CD14-positive monocyte (primary cell): Measurements from ENCODE around the gene PAEP. TPM values are rescaled to one million over a fixed set of nuclear protein-coding genes. Genes with fewer than 3 reads are reported as not detected.

Source experiments
- DNase-seq, 3 donors: peaks; one replicate each; pipeline ENCODE4 v3.0.0-alpha.2; 2011 to 2022
- H2AFZ ChIP-seq: 2 replicates; pipeline ENCODE4 v1.6.0; 2012; ENCODE audit warnings: mild to moderate bottlenecking, low read depth, low read length, inconsistent platforms; ENCODE audit not compliant: insufficient read depth, poor library complexity, severe bottlenecking
- H3K27ac ChIP-seq, 2 donors: 1 replicate in 1 of 2; 2 replicates in 1 of 2; pipeline ENCODE4 v1.5.1; 2012 to 2013; ENCODE audit warnings: low read length in 2 of 2, control low read depth in 1 of 2, inconsistent platforms in 1 of 2, low read depth in 1 of 2, mild to moderate bottlenecking in 1 of 2
- H3K27me3 ChIP-seq, 2 donors: one replicate each; pipeline versions ENCODE4 v1.6.0 to v1.6.1; 2011 to 2013; ENCODE audit warnings: low read length in 2 of 2; ENCODE audit not compliant: control insufficient read depth in 2 of 2, insufficient read depth in 2 of 2
- H3K36me3 ChIP-seq, 2 donors: replicated peaks in 1 of 2; 1 replicate in 1 of 2; 2 replicates in 1 of 2; pipeline versions ENCODE4 v1.5.1 to v1.6.1; 2012 to 2013; ENCODE audit warnings: low read length in 2 of 2, control low read depth in 1 of 2, inconsistent platforms in 1 of 2, mild to moderate bottlenecking in 1 of 2; ENCODE audit not compliant: insufficient read depth in 2 of 2, control insufficient read depth in 1 of 2
- H3K4me1 ChIP-seq, 2 donors: 1 replicate in 1 of 2; 2 replicates in 1 of 2; pipeline versions ENCODE4 v1.5.1 to v1.6.1; 2012 to 2013; ENCODE audit warnings: low read length in 2 of 2, control low read depth in 1 of 2, inconsistent platforms in 1 of 2, mild to moderate bottlenecking in 1 of 2, moderate library complexity in 1 of 2; ENCODE audit not compliant: insufficient read depth in 2 of 2, control insufficient read depth in 1 of 2
- H3K4me2 ChIP-seq: replicated peaks from 2 replicates; pipeline ENCODE3; 2012; ENCODE audit warnings: low read length, moderate library complexity, mild to moderate bottlenecking; ENCODE audit not compliant: poor library complexity, severe bottlenecking; ENCODE audit errors: extremely low read depth
- H3K4me3 ChIP-seq, 3 experiments: fragments of 200-600 bp in 1 of 3; sonication (generic) in 1 of 3; replicated peaks in 1 of 3; 1 replicate in 2 of 3; 2 replicates in 1 of 3; pipeline ENCODE4 v1.5.1; 2011 to 2013; ENCODE audit warnings: low read length in 3 of 3, mild to moderate bottlenecking in 3 of 3, control low read depth in 2 of 3, low read depth in 2 of 3, inconsistent platforms in 1 of 3, moderate library complexity in 1 of 3
- H3K79me2 ChIP-seq: 2 replicates; pipeline ENCODE4 v1.6.0; 2012; ENCODE audit warnings: mild to moderate bottlenecking, control low read depth, inconsistent platforms, low read length, moderate library complexity; ENCODE audit not compliant: insufficient read depth
- H3K9ac ChIP-seq: 2 replicates; pipeline ENCODE4 v1.6.0; 2017; ENCODE audit warnings: low read length, mild to moderate bottlenecking; ENCODE audit not compliant: insufficient read depth, poor library complexity, severe bottlenecking
- H3K9me3 ChIP-seq, 2 donors: replicated peaks in 1 of 2; 1 replicate in 1 of 2; 2 replicates in 1 of 2; pipeline versions ENCODE4 v1.5.1 to v1.6.1; 2012 to 2013; ENCODE audit warnings: low read length in 2 of 2, control low read depth in 1 of 2; ENCODE audit not compliant: control insufficient read depth in 1 of 2, insufficient read depth in 1 of 2
- H4K20me1 ChIP-seq: 2 replicates; pipeline ENCODE4 v1.6.0; 2012; ENCODE audit warnings: mild to moderate bottlenecking, low read length, control low read depth, moderate library complexity; ENCODE audit not compliant: insufficient read depth
- H3K27ac Mint-ChIP-seq, 7 donors: one replicate each; pipeline ENCODE4 v1.8.0; 2020; ENCODE audit warnings: mild to moderate bottlenecking in 7 of 7, mixed read lengths in 7 of 7, moderate library complexity in 6 of 7, inconsistent platforms in 2 of 7
- H3K27me3 Mint-ChIP-seq, 3 donors: one replicate each; pipeline ENCODE4 v1.8.0; 2021 to 2022; ENCODE audit warnings: low read depth in 3 of 3, mild to moderate bottlenecking in 3 of 3, mixed read lengths in 3 of 3, moderate library complexity in 3 of 3, inconsistent platforms in 1 of 3
- H3K36me3 Mint-ChIP-seq, 2 donors: one replicate each; pipeline ENCODE4 v1.8.0; 2020; ENCODE audit warnings: mixed read lengths in 2 of 2, inconsistent platforms in 1 of 2, mild to moderate bottlenecking in 1 of 2
- H3K4me1 Mint-ChIP-seq: one replicate; pipeline ENCODE4 v1.8.0; 2020; ENCODE audit warnings: mild to moderate bottlenecking, mixed read lengths
- H3K4me3 Mint-ChIP-seq, 2 donors: one replicate each; pipeline ENCODE4 v1.8.0; 2020; ENCODE audit warnings: mild to moderate bottlenecking in 2 of 2, mixed read lengths in 2 of 2, moderate library complexity in 1 of 2
- H3K9me3 Mint-ChIP-seq, 7 donors: one replicate each; pipeline ENCODE4 v1.8.0; 2020 to 2022; ENCODE audit warnings: mixed read lengths in 7 of 7, mild to moderate bottlenecking in 6 of 7, moderate library complexity in 6 of 7, inconsistent platforms in 2 of 7
- WGBS: methylation state at CpG from one replicate; pipeline ENCODE4 v1.1.5; 2013; ENCODE audit warnings: missing lambda C conversion rate; ENCODE audit not compliant: insufficient coverage; 5-methylcytosine and 5-hydroxymethylcytosine counted together
- intact Hi-C, 2 donors: fragments of 100-400 bp; cut with micrococcal nuclease; formaldehyde crosslinking; loops; one replicate each; pipeline versions ENCODE4 v1.15.0 to v1.15.1; 2023
- polyA plus RNA-seq, 3 donors: library from polyadenylated mRNA; depleted of rRNA in 1 of 3; unstranded in 2 of 3; stranded (reverse) in 1 of 3; fragments of 300-500 nt in 2 of 3; fragments of >200 nt in 1 of 3; fragmentation: Illumina TruSeq in 2 of 3; gene quantifications; 1 replicate in 2 of 3; 2 replicates in 1 of 3; pipeline ENCODE4 v1.2.3, GENCODE V29; 2012 to 2021
- TF ChIP-seq, protein P1 (sequence below): fragments of 200-600 bp; IDR thresholded peaks from one replicate; pipeline ENCODE4 v1.8.0; 2022; ENCODE audit warnings: antibody characterized with exemption, mild to moderate bottlenecking

PAEP gene
- polyA plus RNA-seq, 3 donors: not detected

DNA sequence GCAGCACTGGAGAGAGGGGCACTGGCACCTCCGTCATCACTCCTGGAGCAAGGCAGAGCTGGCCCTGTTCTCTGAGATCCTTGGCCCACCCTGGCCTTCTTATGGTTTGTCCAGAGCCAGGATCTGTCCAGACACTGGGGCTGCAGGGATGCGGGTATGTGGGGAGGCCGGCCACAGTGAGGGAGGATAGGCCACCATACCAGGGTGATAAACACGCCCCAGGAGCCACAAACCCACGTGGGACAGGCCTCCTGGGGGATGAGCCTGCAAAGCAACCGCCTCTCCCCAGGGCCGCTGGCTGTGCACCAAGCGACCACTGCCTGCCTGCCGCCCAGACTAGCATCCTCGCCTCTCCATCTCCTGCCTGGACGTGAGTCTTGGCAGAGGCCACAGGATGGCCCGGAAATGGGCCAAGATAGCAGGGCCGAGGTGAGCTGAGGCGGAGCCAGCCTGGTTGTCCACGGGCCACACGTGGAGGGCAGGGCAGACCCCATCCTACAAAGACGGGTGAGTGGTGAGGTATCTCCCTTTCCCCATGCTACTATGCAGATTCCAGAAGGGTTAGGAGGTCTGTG is 11.1 kb upstream of the PAEP start:
- H3K4me3 ChIP-seq: no peak overlapping the region
- no peaks in the 10 kb centered on the region for H3K9me3 ChIP-seq
- H3K4me2 ChIP-seq: no peak overlapping the region
- intact Hi-C loops: no loop called here
- no peaks in the 10 kb centered on the region for H3K36me3 ChIP-seq
- Mint-ChIP-seq H3K36me3 (no peaks in the 10 kb centered on the region), H3K4me3 (no peak overlapping the region), H3K9me3 (peaks cover 0 to 3% (median 0%) of the 10 kb centered on the region in 7 donors), H3K4me1 (no peaks in the 10 kb centered on the region), H3K27me3 (peaks cover 0 to 3% (median 2%) of the 10 kb centered on the region in 3 donors), H3K27ac (no peak overlapping the region)
- H3K27me3 ChIP-seq: no peaks in the 10 kb centered on the region
- TF ChIP-seq, protein P1, sequence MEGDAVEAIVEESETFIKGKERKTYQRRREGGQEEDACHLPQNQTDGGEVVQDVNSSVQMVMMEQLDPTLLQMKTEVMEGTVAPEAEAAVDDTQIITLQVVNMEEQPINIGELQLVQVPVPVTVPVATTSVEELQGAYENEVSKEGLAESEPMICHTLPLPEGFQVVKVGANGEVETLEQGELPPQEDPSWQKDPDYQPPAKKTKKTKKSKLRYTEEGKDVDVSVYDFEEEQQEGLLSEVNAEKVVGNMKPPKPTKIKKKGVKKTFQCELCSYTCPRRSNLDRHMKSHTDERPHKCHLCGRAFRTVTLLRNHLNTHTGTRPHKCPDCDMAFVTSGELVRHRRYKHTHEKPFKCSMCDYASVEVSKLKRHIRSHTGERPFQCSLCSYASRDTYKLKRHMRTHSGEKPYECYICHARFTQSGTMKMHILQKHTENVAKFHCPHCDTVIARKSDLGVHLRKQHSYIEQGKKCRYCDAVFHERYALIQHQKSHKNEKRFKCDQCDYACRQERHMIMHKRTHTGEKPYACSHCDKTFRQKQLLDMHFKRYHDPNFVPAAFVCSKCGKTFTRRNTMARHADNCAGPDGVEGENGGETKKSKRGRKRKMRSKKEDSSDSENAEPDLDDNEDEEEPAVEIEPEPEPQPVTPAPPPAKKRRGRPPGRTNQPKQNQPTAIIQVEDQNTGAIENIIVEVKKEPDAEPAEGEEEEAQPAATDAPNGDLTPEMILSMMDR: no peak
- no peak for DNase-seq
- H3K79me2 ChIP-seq: no peaks in the 10 kb centered on the region
- H2AFZ ChIP-seq: no peak overlapping the region
- no peak overlapping the region for H3K9ac ChIP-seq
- no peaks in the 10 kb centered on the region for H3K4me1 ChIP-seq
- no peaks in the 10 kb centered on the region for H4K20me1 ChIP-seq
- H3K27ac ChIP-seq: no peak overlapping the region
- 80% methylated on average over 9 of the region's 17 CpGs for WGBS

DNA sequence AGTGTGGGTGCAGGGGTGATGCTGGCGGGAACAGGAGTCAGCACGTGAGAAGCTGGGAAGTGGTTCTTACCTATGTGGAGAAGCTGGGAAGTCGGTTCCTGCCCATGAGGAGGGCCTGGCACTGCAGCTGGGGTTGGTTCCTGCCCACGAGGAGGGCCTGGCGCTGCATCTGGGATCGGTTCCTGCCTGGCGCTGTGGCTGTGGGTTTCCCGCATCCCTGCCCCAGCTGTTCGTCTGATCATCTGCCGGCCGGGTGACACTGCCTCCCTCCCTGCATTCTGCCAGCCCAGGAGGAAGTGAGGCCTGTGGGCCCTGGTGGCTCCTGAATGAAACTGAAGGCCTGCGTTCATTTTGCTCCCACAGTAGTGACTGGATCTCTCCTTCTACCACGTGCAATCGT is 10.5 kb upstream of the PAEP start:
- no peaks in the 10 kb centered on the region for H3K9me3 ChIP-seq
- no peak overlapping the region for H3K4me3 ChIP-seq
- no peak overlapping the region for H3K4me3 Mint-ChIP-seq
- intact Hi-C loops: no loop called here
- H3K36me3 ChIP-seq: no peaks in the 10 kb centered on the region
- no peaks in the 10 kb centered on the region for H3K36me3 Mint-ChIP-seq
- no peaks in the 10 kb centered on the region for H3K27me3 ChIP-seq
- 30% methylated on average over 14 of the region's 14 CpGs for WGBS
- H3K27ac Mint-ChIP-seq: no peak overlapping the region
- no peaks in the 10 kb centered on the region for H3K79me2 ChIP-seq
- no peaks in the 10 kb centered on the region for H4K20me1 ChIP-seq
- H3K27ac ChIP-seq: no peak overlapping the region
- peaks cover 0 to 3% (median 0%) of the 10 kb centered on the region in 7 donors for H3K9me3 Mint-ChIP-seq
- TF ChIP-seq, protein P1: no peak
- H3K4me1 ChIP-seq: no peaks in the 10 kb centered on the region
- H3K4me1 Mint-ChIP-seq: no peaks in the 10 kb centered on the region
- H3K9ac ChIP-seq: no peak overlapping the region
- peaks cover 0 to 5% (median 2%) of the 10 kb centered on the region in 3 donors for H3K27me3 Mint-ChIP-seq
- DNase-seq: no peak
- no peak overlapping the region for H3K4me2 ChIP-seq
- H2AFZ ChIP-seq: no peak overlapping the region
